ENCODE results near the gene KRT72.

The KRT72 gene

GRCh38 chr12:52629281-52630007 is 28.2 kb upstream of the KRT72 start:
- DNase-seq, result no peak

- DNase-seq, result no peak
Measured at GRCh38 chr12:52628841-52629240, 27.6 kb upstream of the KRT72 start.

GRCh38 chr12:52628111-52628507 is 26.8 kb upstream of the KRT72 start:
- no peak for DNase-seq

GRCh38 chr12:52627395-52628110 is 26.3 kb upstream of the KRT72 start:
- DNase-seq, result no peak

GRCh38 chr12:52622349-52622748 is 21.1 kb upstream of the KRT72 start:
- DNase-seq, result no peak

GRCh38 chr12:52618866-52619265 is 17.6 kb upstream of the KRT72 start:
- no peak for DNase-seq

- DNase-seq, result no peak
Measured at GRCh38 chr12:52618216-52618615, 17.0 kb upstream of the KRT72 start, which contains the start of gene KRT73. KRT73 (minus strand) TSS chr12:52618559; CDS start chr12:52618524, 35 bp downstream.

GRCh38 chr12:52617403-52617785 is 16.1 kb upstream of the KRT72 start:
- no peak for DNase-seq

- no peak for DNase-seq
Measured at GRCh38 chr12:52616680-52617402, 15.6 kb upstream of the KRT72 start.

GRCh38 chr12:52615912-52616311 is 14.6 kb upstream of the KRT72 start:
- no peak for DNase-seq

- no peak for DNase-seq
Measured at GRCh38 chr12:52615208-52615868, 14.1 kb upstream of the KRT72 start.

- no peak for DNase-seq
Measured at GRCh38 chr12:52614381-52615207, 13.3 kb upstream of the KRT72 start.

- DNase-seq, result no peak
Measured at GRCh38 chr12:52613384-52614030, 12.2 kb upstream of the KRT72 start.

- DNase-seq, result no peak
Measured at GRCh38 chr12:52612431-52613383, 11.4 kb upstream of the KRT72 start.

GRCh38 chr12:52611080-52611468 is 9.8 kb upstream of the KRT72 start:
- DNase-seq, result no peak

GRCh38 chr12:52608826-52609630 is 7.8 kb upstream of the KRT72 start:
- DNase-seq, result no peak

GRCh38 chr12:52608161-52608560 is 6.9 kb upstream of the KRT72 start:
- DNase-seq, result no peak

- DNase-seq, result no peak
Measured at GRCh38 chr12:52607314-52607713, 6.1 kb upstream of the KRT72 start.

- DNase-seq, result no peak
Measured at GRCh38 chr12:52606581-52607218, 5.4 kb upstream of the KRT72 start.
